Measurements from ENCODE around the gene UTP11. TPM values are rescaled to one million over a fixed set of nuclear protein-coding genes. Genes with fewer than 3 reads are reported as not detected.

Gene UTP11, protein sequence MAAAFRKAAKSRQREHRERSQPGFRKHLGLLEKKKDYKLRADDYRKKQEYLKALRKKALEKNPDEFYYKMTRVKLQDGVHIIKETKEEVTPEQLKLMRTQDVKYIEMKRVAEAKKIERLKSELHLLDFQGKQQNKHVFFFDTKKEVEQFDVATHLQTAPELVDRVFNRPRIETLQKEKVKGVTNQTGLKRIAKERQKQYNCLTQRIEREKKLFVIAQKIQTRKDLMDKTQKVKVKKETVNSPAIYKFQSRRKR
- 109 and 127 TPM in 2 replicates for polyA plus RNA-seq

DNA sequence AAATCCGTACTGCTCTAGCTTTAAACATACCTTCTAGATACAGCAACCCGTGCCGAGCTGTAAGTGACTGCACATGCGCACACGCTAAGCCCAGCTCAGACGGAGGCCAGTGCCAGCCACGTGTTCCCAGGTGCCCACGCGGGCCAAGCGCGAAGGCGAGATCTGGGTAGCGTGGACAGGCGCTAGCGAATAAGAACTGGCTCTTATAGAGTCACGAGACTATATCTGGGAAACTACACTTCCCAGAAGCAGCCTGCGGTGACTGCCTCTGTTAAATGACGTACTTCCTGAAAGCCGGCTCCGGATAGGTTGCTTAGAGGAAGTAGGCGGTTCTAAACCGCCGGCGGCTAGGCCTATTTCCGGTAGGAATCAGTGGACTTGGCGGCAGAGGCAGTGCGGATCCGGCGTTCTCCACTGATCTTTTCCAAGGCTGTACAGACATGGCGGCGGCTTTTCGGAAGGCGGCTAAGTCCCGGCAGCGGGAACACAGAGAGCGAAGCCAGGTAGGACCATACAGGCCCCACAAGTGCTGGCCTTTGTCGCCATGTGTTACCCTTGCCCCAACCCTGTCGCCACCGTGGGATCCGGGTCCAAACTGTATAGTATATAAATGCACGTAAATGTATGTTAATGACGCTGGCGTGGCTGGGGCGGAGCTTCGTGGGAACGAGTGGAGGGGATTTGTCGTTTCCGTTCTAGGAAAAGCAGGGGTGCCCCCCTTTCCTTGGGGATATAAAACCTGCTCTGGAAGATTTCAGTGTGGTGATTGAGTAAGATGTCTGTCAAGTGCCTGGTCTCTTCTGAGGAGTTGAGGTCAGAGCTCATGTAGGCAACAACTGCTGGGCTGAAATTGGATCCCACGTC lies at the start of gene UTP11:
TSS of gene UTP11 (plus strand) at position 372 of the 864 bp plus-strand sequence. CDS start at position 441, 69 bp downstream.

GRCh38 chr1:38005195-38006007 lies 7.1 kb upstream of the UTP11 start, which contains the start of gene FHL3:
Gene FHL3, minus strand, starts transcription at chr1:38005514. Its CDS starts 6,102 bp downstream, at chr1:37999412.

DNA sequence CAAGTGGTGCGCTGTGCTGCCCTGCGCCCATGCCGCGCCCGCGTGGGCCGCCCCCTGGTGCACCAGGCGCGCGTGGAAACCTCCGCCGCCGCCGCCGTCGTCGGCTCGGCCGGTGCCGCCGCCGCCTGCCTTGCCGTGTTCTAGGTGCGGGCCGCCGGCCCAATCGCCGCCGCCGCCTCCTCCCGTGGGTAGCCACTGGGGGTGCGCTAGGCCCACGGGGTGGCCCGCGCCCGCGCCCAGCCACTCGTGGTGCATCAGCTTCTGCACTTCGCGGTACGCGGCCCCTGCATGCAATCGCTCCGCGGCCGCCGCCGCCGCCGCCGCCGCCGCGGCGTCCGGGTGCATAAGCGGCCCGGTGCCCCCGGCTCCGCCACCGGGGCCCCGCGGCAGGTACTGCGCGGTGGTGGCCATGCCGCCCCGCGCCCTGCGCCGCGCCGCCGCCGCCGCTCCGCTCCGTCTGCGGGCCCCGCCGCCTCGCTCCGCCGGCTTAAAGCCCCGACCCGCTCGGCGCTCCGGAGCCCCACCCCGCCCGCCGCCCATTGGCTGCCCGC lies 33.9 kb downstream of the UTP11 start, which contains the start of gene POU3F1:
TSS of gene POU3F1 (minus strand) at position 461 of the 551 bp plus-strand sequence. CDS start at position 411, 50 bp downstream.

Other genes with a start within 250 kb of the UTP11 start
- 0.15 TPM in 1 of 2 replicates, not detected in the other for gene EPHA10, start 247.6 kb upstream of the UTP11 start, polyA plus RNA-seq
- 20.3 and 20.4 TPM in 2 replicates for gene MANEAL, start 218.9 kb upstream of the UTP11 start, polyA plus RNA-seq
- gene C1orf122, start 204.9 kb upstream of the UTP11 start, polyA plus RNA-seq: 14.1 and 22.0 TPM in 2 replicates
- gene YRDC, start 204.5 kb upstream of the UTP11 start, polyA plus RNA-seq: 10.3 and 15.5 TPM in 2 replicates
- 1.6 and 3.7 TPM in 2 replicates for gene MTF1, start 153.1 kb upstream of the UTP11 start, polyA plus RNA-seq
- 0.48 and 1.2 TPM in 2 replicates for gene INPP5B, start 65.7 kb upstream of the UTP11 start, polyA plus RNA-seq
- 34.3 and 38.2 TPM in 2 replicates for gene SF3A3, start 22.7 kb upstream of the UTP11 start, polyA plus RNA-seq
- gene FHL3, start 7.2 kb upstream of the UTP11 start, polyA plus RNA-seq: not detected in 2 replicates
- not detected in 2 replicates for gene POU3F1, start 34.1 kb downstream of the UTP11 start, polyA plus RNA-seq